Activated CD4-positive, CD25-positive, alpha-beta regulatory T cell treated with anti-CD3 and anti-CD28 coated beads, Interleukin-2, amount 50 U/mL, for 24 hours (primary cell): ENCODE results near the gene GVQW3.
A peak's percentile ranks its signal among the peaks of the same experiment; 100 is the strongest.

Source experiments
- ATAC-seq, 2 donors: fragments of 150-1000 bp; cut with Tn5 transposase; one replicate each; pipeline ENCODE4 v1.10.0; 2021; ENCODE audit warnings: mild to moderate bottlenecking in 1 of 2, moderate library complexity in 1 of 2

GVQW3 gene

DNA sequence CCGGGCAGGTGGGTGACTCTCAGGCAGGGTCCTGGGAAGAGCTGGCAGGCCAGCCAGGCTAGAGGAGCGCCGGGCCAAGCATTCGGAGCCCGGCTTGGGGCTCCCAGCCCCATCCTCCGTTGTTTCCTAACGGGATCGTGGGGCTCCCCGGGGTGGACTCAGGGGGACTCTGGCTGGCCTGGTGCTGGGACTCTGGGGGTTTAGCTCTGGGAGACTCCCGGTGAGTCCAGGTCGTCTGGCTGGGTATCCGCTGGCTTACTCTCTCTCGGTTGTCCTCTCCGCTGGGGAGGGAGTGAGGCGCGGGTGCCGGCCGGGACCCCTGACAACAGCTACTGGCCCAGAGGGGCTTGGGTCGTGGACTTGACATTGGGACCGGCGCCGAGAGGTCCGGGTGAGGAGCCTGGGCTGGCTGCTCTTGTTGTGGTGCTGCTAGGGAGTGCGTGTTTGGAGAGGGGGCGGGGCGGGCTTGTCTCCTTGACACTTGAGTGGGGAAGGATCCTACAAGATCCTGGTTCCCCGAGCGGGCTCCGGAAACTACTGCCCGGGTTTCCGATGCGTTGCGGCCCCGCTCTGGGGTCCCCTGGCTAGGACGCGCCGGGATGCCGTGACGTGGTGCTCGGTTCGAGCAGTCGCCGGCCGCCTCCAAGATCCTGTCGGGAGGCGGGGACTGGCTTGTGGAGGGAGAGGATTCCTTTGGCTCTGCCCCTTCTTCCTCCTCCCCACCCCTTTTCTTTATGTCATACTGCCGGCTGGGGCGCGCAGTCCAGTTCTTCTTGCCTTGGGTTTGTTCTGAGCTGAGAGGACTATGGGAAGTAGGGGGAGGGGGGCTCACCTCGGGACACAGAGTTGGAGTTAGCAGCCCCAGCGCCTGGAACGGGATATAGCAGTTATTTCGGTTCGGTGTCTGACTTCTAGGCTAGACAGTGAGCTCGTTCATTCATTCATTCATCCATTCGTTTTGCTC lies 64.3 kb downstream of the GVQW3 start:
- peak; percentile 17 to 25 for ATAC-seq

DNA sequence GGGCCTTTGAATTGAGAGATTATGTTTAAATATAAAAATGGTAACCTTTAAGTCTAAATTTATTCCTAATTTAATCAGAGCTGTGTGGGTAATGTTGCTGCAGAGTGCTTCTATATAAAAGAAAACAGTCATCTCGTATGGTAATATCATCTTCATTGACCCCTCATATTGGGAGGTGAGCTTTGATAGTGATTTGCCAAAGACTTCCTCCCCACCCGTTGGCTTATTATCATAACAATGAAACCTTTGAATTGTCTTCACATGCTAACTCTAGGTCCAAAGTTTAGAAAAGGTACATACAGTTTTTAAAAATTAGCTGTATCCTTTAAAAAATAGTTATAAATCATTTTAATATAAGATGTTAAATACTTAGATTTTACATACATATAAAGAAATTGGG lies 67.4 kb downstream of the GVQW3 start:
- no peak for ATAC-seq

DNA sequence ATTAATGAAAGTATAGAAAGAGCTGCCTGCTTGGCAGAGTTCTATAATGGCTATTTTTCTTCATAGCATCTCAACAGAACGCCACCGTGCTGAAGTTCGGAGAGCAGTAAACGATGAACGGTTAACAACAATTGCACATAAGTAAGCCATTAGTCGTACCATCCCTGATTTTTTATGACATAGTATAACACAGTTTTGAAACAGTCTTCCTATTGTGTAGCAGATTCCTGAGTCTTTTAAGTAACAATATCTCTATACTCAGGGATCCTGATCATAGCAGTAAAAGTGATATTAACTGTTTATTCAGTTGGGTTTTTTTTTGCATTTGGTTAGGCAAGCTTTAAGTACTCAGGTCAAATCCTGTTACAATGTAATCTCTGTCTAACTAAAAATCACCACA lies 72.1 kb downstream of the GVQW3 start:
- no peak for ATAC-seq

DNA sequence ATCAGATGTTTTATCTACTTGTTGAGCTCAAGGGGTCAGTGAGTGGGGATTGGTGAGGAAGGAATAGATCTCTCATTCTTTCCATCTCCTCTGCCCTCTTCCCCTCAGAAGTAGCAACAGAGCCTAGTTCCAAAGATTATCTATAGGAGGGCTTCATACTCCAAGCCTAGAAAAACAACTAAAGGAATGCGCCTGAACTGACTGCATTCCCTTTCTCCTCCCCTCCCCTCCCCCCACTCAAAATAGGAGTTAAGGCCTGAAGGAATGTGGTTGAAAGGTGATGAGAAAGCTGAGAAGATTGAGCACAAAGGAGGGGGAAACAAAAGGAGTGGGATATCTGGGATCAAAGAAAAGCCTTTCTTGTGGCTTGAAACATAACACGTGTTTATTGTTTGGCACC lies 74.2 kb downstream of the GVQW3 start:
- ATAC-seq = no peak

DNA sequence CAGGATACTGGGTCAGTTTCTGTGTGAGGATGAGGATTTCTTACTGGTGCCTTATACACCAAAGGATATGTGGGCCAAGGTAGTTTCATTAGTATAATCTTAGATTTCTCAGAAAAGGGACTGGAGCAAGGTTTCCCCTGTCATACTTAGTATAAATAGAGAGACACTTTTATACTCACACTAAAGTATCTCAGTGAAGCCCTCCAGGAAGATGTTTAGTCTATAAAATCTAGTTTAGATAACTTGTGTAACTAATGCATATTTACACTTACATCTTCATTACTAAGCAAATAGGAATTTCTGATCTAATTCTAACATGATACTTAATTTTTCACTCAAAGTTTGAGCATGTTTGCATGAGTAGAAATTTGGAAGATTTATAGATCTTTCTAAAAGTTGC lies 74.8 kb downstream of the GVQW3 start:
- ATAC-seq = no peak

DNA sequence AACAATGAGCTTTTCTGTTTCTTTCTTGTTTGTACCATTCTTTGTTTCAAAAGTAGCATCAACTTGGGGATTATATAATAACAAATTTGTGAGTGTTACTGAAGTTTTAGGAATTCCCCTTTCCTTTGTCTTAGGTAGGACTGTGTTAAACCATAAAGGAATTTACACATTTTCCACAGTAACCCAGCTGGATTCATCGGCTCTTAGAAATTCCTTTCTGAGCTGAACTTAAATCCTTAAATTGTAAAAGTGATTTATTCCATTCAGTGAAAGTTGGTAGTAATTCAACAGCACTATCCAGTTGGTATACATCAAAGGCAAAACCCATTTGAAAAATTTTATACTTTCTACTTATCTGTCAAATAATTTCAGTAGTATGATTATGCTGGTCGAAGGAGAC lies 75.4 kb downstream of the GVQW3 start:
- no peak for ATAC-seq
